HEK293 (cell line): ENCODE measurements around the gene ADAMTS13.
"Not testable (repeated sequence)": the region's sequence is repeated elsewhere in the genome, so short reads cannot be mapped to it uniquely, and the experiment has no call there.

Source experiments
- CTCF ChIA-PET: fragments of 350-600 bp; formaldehyde crosslinking; extraction: SDS; loops from one replicate; lab custom pipeline; 2021; ENCODE audit warnings: antibody characterized with exemption; lab: Yijun Ruan, JAX
- POLR2A ChIA-PET: fragments of 300-600 bp; formaldehyde crosslinking; extraction: SDS; loops from one replicate; lab custom pipeline; 2020; ENCODE audit warnings: antibody characterized with exemption, inconsistent platforms; lab: Yijun Ruan, JAX
- H3K27ac ChIP-seq: fragments of 200-500 bp; sonication (Bioruptor generic); 2 replicates; pipeline ENCODE4 v1.5.1; 2014; ENCODE audit warnings: low read depth, low read length, control low read depth, inconsistent platforms; ENCODE audit errors: extremely low read depth
- H3K36me3 ChIP-seq, 2 experiments: fragments of 200-500 bp in 1 of 2; sonication (Bioruptor generic) in 1 of 2; 1 replicate in 1 of 2; 2 replicates in 1 of 2; pipeline ENCODE4 v1.5.1; 2014 to 2017; ENCODE audit warnings: inconsistent platforms in 2 of 2, low read length in 2 of 2; ENCODE audit not compliant: control insufficient read depth in 2 of 2, insufficient read depth in 1 of 2
- H3K4me1 ChIP-seq: fragments of 200-500 bp; sonication (Bioruptor generic); 2 replicates; pipeline ENCODE4 v1.5.1; 2014; ENCODE audit warnings: mild to moderate bottlenecking, low read length, inconsistent platforms; ENCODE audit not compliant: control insufficient read depth, insufficient read depth
- H3K4me3 ChIP-seq: 2 replicates; pipeline ENCODE4 v1.5.1; 2011; ENCODE audit warnings: low read depth, mild to moderate bottlenecking, control low read depth, low read length, moderate library complexity
- H3K9me3 ChIP-seq: fragments of 200-500 bp; sonication (Bioruptor generic); 2 replicates; pipeline ENCODE4 v1.5.1; 2014; ENCODE audit warnings: low read depth, low read length, inconsistent platforms; ENCODE audit not compliant: control insufficient read depth, insufficient read depth
- AEBP2 ChIP-seq: fragments of 450-650 bp; formaldehyde crosslinking; IDR thresholded peaks from 2 replicates; pipeline ENCODE4 v1.5.1; 2016; ENCODE audit warnings: missing biosample characterization, missing genetic modification characterization, borderline replicate concordance
- BCL11A ChIP-seq: fragments of 450-650 bp; formaldehyde crosslinking; IDR thresholded peaks from 2 replicates; pipeline ENCODE4 v1.5.1; 2016; ENCODE audit warnings: low read depth, missing biosample characterization, missing genetic modification characterization
- GLIS1 ChIP-seq: fragments of 450-650 bp; formaldehyde crosslinking; IDR thresholded peaks from 2 replicates; pipeline ENCODE4 v1.5.1; 2016; ENCODE audit warnings: missing biosample characterization, missing genetic modification characterization
- IKZF3 ChIP-seq: fragments of 450-650 bp; IDR thresholded peaks from 2 replicates; pipeline ENCODE4 v1.5.0; 2018; ENCODE audit warnings: missing biosample characterization, mild to moderate bottlenecking, missing genetic modification characterization, moderate library complexity
- KLF16 ChIP-seq: fragments of 450-650 bp; formaldehyde crosslinking; IDR thresholded peaks from 2 replicates; pipeline ENCODE4 v1.5.1; 2017; ENCODE audit warnings: missing biosample characterization, missing genetic modification characterization
- KLF8 ChIP-seq: fragments of 450-650 bp; formaldehyde crosslinking; IDR thresholded peaks from 2 replicates; pipeline ENCODE4 v1.5.1; 2016; ENCODE audit warnings: missing biosample characterization, missing genetic modification characterization
- SP7 ChIP-seq: fragments of 450-650 bp; formaldehyde crosslinking; IDR thresholded peaks from 2 replicates; pipeline ENCODE4 v1.5.1; 2016; ENCODE audit warnings: missing biosample characterization, missing genetic modification characterization
- TRIM28 ChIP-seq: IDR thresholded peaks from 2 replicates; pipeline ENCODE4 v1.6.1; 2011; ENCODE audit warnings: low read length, control low read depth, borderline replicate concordance
- ZBTB26 ChIP-seq: fragments of 450-650 bp; formaldehyde crosslinking; optimal IDR thresholded peaks from 2 replicates; pipeline ENCODE3; 2016; ENCODE audit warnings: missing biosample characterization, mild to moderate bottlenecking, missing genetic modification characterization
- ZBTB8A ChIP-seq: fragments of 450-650 bp; formaldehyde crosslinking; IDR thresholded peaks from 2 replicates; pipeline ENCODE4 v1.5.1; 2016; ENCODE audit warnings: missing biosample characterization, missing genetic modification characterization
- ZFP3 ChIP-seq: fragments of 450-650 bp; formaldehyde crosslinking; IDR thresholded peaks from 2 replicates; pipeline ENCODE4 v1.5.1; 2016; ENCODE audit warnings: low read depth, missing biosample characterization, missing genetic modification characterization
- ZIC2 ChIP-seq: fragments of 450-650 bp; formaldehyde crosslinking; IDR thresholded peaks from 2 replicates; pipeline ENCODE4 v1.5.1; 2016; ENCODE audit warnings: missing biosample characterization, missing genetic modification characterization
- ZNF184 ChIP-seq: fragments of 450-650 bp; IDR thresholded peaks from 2 replicates; pipeline ENCODE4 v1.5.1; 2018; ENCODE audit warnings: missing biosample characterization, mild to moderate bottlenecking, missing genetic modification characterization
- ZNF335 ChIP-seq: fragments of 450-650 bp; formaldehyde crosslinking; conservative IDR thresholded peaks from 2 replicates; pipeline ENCODE4 v1.5.1; 2016; ENCODE audit warnings: missing biosample characterization, missing genetic modification characterization
- ZNF488 ChIP-seq: fragments of 450-650 bp; formaldehyde crosslinking; IDR thresholded peaks from 2 replicates; pipeline ENCODE4 v1.5.1; 2016; ENCODE audit warnings: missing biosample characterization, missing genetic modification characterization
- ZNF544 ChIP-seq: fragments of 450-650 bp; formaldehyde crosslinking; IDR thresholded peaks from 2 replicates; pipeline ENCODE4 v1.5.0; 2017; ENCODE audit warnings: missing biosample characterization, missing genetic modification characterization
- ZNF560 ChIP-seq: fragments of 450-650 bp; formaldehyde crosslinking; IDR thresholded peaks from 2 replicates; pipeline ENCODE4 v1.5.1; 2017; ENCODE audit warnings: missing biosample characterization, missing genetic modification characterization, borderline replicate concordance
- ZNF600 ChIP-seq: fragments of 450-650 bp; formaldehyde crosslinking; IDR thresholded peaks from 2 replicates; pipeline ENCODE4 v1.5.1; 2016; ENCODE audit warnings: missing biosample characterization, missing genetic modification characterization
- ZNF610 ChIP-seq: fragments of 450-650 bp; formaldehyde crosslinking; IDR thresholded peaks from 2 replicates; pipeline ENCODE4 v1.5.1; 2016; ENCODE audit warnings: missing biosample characterization, missing genetic modification characterization, borderline replicate concordance
- ZNF626 ChIP-seq: fragments of 450-650 bp; sonication (Bioruptor Pico); formaldehyde crosslinking; IDR thresholded peaks from 2 replicates; pipeline ENCODE4 v1.5.1; 2018; ENCODE audit warnings: missing biosample characterization, missing genetic modification characterization, inconsistent platforms
- ZNF664 ChIP-seq: fragments of 450-650 bp; formaldehyde crosslinking; IDR thresholded peaks from 2 replicates; pipeline ENCODE4 v1.5.1; 2016; ENCODE audit warnings: missing biosample characterization, missing genetic modification characterization
- ZNF747 ChIP-seq: fragments of 450-650 bp; formaldehyde crosslinking; IDR thresholded peaks from 2 replicates; pipeline ENCODE4 v1.5.1; 2016; ENCODE audit warnings: missing biosample characterization, missing genetic modification characterization
- ZNF792 ChIP-seq: fragments of 450-650 bp; formaldehyde crosslinking; IDR thresholded peaks from 2 replicates; pipeline ENCODE4 v1.5.1; 2016; ENCODE audit warnings: missing biosample characterization, missing genetic modification characterization
- TF ChIP-seq, protein P1 (sequence below): fragments of 450-650 bp; formaldehyde crosslinking; IDR thresholded peaks from 2 replicates; pipeline ENCODE4 v1.5.1; 2016; ENCODE audit warnings: missing biosample characterization, missing genetic modification characterization

ADAMTS13 gene

GRCh38 chr9:133375724-133376654 is 46.2 kb upstream of the ADAMTS13 start, which contains the start of the genes STKLD1 and SURF4 (continued):
- TF ChIP-seq ZNF335 (tag by site-specific recombination) (peak; percentile 52; the same call in 1 of the 2 replicates), KLF8 (tag by site-specific recombination) (peak; percentile 44; the same call in 1 of the 2 replicates), BCL11A (tag by site-specific recombination) (no peak), ZNF600 (tag by site-specific recombination) (no peak), ZNF664 (tag by site-specific recombination) (no peak), ZBTB26 (peak; percentile 48), ZNF544 (tag by site-specific recombination) (no peak), KLF16 (tag by site-specific recombination) (peak; percentile 56; the same call in 1 of the 2 replicates)

DNA sequence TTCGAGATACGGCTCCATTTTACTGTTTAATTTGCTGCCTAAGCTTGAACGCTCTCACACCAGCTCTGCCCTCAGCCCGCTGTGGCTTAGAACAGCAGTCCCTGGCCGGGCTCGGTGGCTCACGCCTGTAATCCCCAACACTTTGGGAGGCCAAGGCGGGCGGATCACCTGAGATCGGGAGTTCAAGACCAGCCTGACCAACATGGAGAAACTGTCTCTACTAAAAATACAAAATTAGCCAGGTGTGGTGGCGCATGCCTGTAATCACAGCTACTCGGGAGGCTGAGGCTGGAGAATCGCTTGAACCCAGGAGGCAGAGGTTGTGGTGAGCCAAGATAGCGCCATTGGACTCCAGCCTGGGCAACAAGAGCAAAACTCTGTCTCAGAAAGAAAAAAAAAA is 44.9 kb upstream of the ADAMTS13 start:
- H3K9me3 ChIP-seq, H3K4me1 ChIP-seq, H3K4me3 ChIP-seq, H3K27ac ChIP-seq: not testable (repeated sequence)
- CTCF ChIA-PET: interaction anchor here (0.5 to 1.6 kb wide), 9 partner anchors 17 to 350 kb away, joined by 3 to 7 read pairs (median 3); partner anchors contain the start of genes SURF1 and SURF2
- POLR2A ChIA-PET: interaction anchor here (0.9 to 3.0 kb wide), 7 partner anchors 17 to 82 kb away, joined by 3 to 18 read pairs (median 5); partner anchors contain the start of genes CACFD1, MED22, RPL7A and SURF1
- H3K36me3 ChIP-seq: peaks cover 7 to 12% of the 10 kb centered on the region in 2 experiments; a peak in 2 of 3 replicates

- ChIA-PET CTCF (interaction anchor here (0.7 to 1.6 kb wide), 7 partner anchors 18 to 231 kb away, joined by 3 to 7 read pairs (median 3); partner anchors contain the start of genes SURF1 and SURF2), POLR2A (interaction anchor here (0.9 to 3.0 kb wide), 4 partner anchors 17 to 30 kb away, joined by 3 to 18 read pairs (median 12); partner anchors contain the start of genes MED22, RPL7A, SURF1 and SURF2)
- Histone ChIP-seq H3K9me3 (no peaks in the 10 kb centered on the region), H3K36me3 (peaks cover 7% of the 10 kb centered on the region in 2 experiments; a peak in 2 of 3 replicates), H3K4me1 (peaks cover 5% of the 10 kb centered on the region), H3K27ac (no peak overlapping the region), H3K4me3 (no peak overlapping the region)
- TF ChIP-seq ZNF792 (tag by site-specific recombination): no peak
- no peak for TF ChIP-seq ZNF747 (tag by site-specific recombination)
- no peak for TF ChIP-seq AEBP2 (tag by site-specific recombination)
- TF ChIP-seq ZNF626: no peak
- 0 out of 2 replicates have a peak, but pooled peaks have one; percentile 48 for TF ChIP-seq ZNF600 (tag by site-specific recombination)
- TF ChIP-seq ZNF184 (tag by site-specific recombination): no peak
- TF ChIP-seq ZBTB26: peak; percentile 24
- no peak for TF ChIP-seq ZNF488
- TF ChIP-seq SP7 (tag by site-specific recombination): peak; percentile 25; the same call in 1 of the 2 replicates
- no peak for TF ChIP-seq ZFP3 (tag by site-specific recombination)
- TF ChIP-seq GLIS1 (tag by site-specific recombination): peak; percentile 81
- 0 out of 2 replicates have a peak, but pooled peaks have one; percentile 62 for TF ChIP-seq TRIM28
- TF ChIP-seq, protein P1, sequence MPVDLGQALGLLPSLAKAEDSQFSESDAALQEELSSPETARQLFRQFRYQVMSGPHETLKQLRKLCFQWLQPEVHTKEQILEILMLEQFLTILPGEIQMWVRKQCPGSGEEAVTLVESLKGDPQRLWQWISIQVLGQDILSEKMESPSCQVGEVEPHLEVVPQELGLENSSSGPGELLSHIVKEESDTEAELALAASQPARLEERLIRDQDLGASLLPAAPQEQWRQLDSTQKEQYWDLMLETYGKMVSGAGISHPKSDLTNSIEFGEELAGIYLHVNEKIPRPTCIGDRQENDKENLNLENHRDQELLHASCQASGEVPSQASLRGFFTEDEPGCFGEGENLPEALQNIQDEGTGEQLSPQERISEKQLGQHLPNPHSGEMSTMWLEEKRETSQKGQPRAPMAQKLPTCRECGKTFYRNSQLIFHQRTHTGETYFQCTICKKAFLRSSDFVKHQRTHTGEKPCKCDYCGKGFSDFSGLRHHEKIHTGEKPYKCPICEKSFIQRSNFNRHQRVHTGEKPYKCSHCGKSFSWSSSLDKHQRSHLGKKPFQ: peak; percentile 89
- peak; percentile 93 for TF ChIP-seq ZIC2 (tag by site-specific recombination)
- peak; percentile 100 for TF ChIP-seq ZNF610 (tag by site-specific recombination)
- peak; percentile 42; the same call in 1 of the 2 replicates for TF ChIP-seq IKZF3 (tag by site-specific recombination)
- no peak for TF ChIP-seq ZNF560
- TF ChIP-seq ZBTB8A (tag by site-specific recombination): 0 out of 2 replicates have a peak, but pooled peaks have one; percentile 13
Measured at GRCh38 chr9:133377721-133378216, 44.4 kb upstream of the ADAMTS13 start.
